Measurements from ENCODE around the gene RNF146. TPM values are rescaled to one million over a fixed set of nuclear protein-coding genes. Genes with fewer than 3 reads are reported as not detected.

Gene RNF146
- total and polyA plus RNA-seq, 4 donors, result 30.4 to 89.4 (median 34.9) TPM

DNA sequence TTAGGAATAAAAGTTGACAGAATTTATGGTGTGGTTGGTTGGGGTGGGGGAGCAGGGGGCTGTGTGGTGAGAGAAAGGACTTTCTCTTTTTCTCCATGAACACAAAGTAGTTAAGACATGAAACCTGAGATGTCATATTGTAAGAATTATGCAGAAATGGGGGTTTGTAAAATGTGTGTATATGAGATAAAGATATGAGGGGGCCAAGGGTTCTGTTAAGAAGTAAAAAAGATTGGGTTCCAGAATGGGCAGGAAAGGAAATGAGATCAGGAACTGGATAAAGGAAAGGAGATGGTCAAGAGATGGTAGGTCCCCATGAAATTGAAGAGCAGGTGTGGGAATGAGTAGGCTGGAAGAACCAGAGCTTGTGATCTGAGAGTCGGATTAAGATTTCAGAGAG is 9.7 kb downstream of the RNF146 start:
- no peak for DNase-seq
- WGBS, 2 donors, result 98 to 100% methylated on average over 1 of the region's 1 CpG
- Histone ChIP-seq H3K4me1 (ENCODE audit: control insufficient read depth in 5 of 5, insufficient read depth in 5 of 5, low read length in 5 of 5) (peaks cover 3 to 30% (median 5%) of the 10 kb centered on the region in 5 donors), H3K27me3 (ENCODE audit: control insufficient read depth in 3 of 3, insufficient read depth in 3 of 3, low read length in 2 of 3) (no peaks in the 10 kb centered on the region), H3K9me3 (ENCODE audit: control insufficient read depth in 4 of 4, insufficient read depth in 3 of 4, low read length in 3 of 4) (no peaks in the 10 kb centered on the region), H3K27ac (ENCODE audit: low read depth in 1 of 2, low read length in 1 of 2) (no peak overlapping the region), H3K4me3 (no peak overlapping the region), H3K36me3 (ENCODE audit: control insufficient read depth in 4 of 4, insufficient read depth in 4 of 4, low read length in 4 of 4) (peaks cover 0 to 2% (median under 1%) of the 10 kb centered on the region in 4 donors), H3K9ac (ENCODE audit: insufficient read depth in 1 of 2, low read length in 2 of 2) (no peak overlapping the region)
- TF ChIP-seq, protein P1, sequence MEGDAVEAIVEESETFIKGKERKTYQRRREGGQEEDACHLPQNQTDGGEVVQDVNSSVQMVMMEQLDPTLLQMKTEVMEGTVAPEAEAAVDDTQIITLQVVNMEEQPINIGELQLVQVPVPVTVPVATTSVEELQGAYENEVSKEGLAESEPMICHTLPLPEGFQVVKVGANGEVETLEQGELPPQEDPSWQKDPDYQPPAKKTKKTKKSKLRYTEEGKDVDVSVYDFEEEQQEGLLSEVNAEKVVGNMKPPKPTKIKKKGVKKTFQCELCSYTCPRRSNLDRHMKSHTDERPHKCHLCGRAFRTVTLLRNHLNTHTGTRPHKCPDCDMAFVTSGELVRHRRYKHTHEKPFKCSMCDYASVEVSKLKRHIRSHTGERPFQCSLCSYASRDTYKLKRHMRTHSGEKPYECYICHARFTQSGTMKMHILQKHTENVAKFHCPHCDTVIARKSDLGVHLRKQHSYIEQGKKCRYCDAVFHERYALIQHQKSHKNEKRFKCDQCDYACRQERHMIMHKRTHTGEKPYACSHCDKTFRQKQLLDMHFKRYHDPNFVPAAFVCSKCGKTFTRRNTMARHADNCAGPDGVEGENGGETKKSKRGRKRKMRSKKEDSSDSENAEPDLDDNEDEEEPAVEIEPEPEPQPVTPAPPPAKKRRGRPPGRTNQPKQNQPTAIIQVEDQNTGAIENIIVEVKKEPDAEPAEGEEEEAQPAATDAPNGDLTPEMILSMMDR (IDR thresholded peaks at IDR 0.05; ENCODE audit: control extremely low read depth, extremely low read depth), result no peak
- ATAC-seq (ENCODE audit: insufficient read depth, low FRiP score), result no peak

DNA sequence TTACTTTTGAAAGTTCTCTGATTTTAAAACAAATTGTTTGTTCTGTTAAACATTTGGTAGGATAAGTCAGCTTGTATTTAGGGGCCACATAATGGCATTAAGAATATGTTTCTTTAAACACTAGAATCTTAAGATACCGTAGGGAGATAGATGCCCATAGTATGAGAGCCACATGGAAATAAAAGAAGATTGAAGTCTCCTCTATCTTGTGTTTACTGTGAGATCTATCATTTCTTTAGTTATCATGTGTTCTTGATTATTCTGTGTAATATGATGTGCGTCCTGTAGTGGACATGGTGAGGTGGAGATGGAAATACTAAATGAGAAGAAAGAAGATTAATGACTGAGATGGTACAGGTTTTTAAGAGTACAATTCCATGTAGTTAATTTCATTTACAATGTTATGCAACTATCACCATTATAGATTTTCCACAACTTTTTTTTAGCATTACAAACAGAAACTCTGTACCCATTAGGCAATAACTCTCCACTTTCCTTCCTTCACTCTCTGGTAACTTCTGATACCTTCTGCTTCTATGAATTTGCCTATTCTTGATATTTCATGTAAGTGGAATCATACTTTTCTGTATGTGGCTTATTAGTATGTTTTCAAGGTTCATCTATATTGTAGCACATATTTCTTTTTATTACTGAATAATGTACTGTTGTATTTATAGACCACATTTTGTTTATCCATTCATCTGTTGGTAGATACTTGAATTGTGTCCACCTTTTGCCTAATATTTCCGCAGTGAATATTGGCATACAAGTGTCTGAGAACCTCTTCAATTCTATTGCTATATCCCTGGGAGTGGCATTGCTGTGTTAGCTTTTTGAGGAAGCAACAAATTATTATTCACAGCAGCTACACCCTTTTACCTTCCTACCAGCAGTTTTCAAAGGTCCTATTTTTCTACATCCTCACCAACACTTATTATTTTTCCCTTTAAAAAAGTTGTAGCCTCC is 11.5 kb downstream of the RNF146 start:
- H3K4me1 ChIP-seq (ENCODE audit: control insufficient read depth in 5 of 5, insufficient read depth in 5 of 5, low read length in 5 of 5), result peaks cover 0 to 20% (median 0%) of the 10 kb centered on the region in 5 donors
- H3K4me3 ChIP-seq, result no peak overlapping the region
- TF ChIP-seq, protein P1 (IDR thresholded peaks at IDR 0.05; ENCODE audit: control extremely low read depth, extremely low read depth), result no peak
- no peak overlapping the region for H3K27ac ChIP-seq (ENCODE audit: low read depth in 1 of 2, low read length in 1 of 2)
- no peak overlapping the region for H3K9ac ChIP-seq (ENCODE audit: insufficient read depth in 1 of 2, low read length in 2 of 2)
- DNase-seq (no peak), ATAC-seq (ENCODE audit: insufficient read depth, low FRiP score) (no peak)
- no peaks in the 10 kb centered on the region for H3K9me3 ChIP-seq (ENCODE audit: control insufficient read depth in 4 of 4, insufficient read depth in 3 of 4, low read length in 3 of 4)
- WGBS, 2 donors, result 79 to 88% methylated on average over 3 of the region's 3 CpGs
- peaks cover 1 to 17% (median 7%) of the 10 kb centered on the region in 4 donors for H3K36me3 ChIP-seq (ENCODE audit: control insufficient read depth in 4 of 4, insufficient read depth in 4 of 4, low read length in 4 of 4)
- H3K27me3 ChIP-seq (ENCODE audit: control insufficient read depth in 3 of 3, insufficient read depth in 3 of 3, low read length in 2 of 3), result no peaks in the 10 kb centered on the region

DNA sequence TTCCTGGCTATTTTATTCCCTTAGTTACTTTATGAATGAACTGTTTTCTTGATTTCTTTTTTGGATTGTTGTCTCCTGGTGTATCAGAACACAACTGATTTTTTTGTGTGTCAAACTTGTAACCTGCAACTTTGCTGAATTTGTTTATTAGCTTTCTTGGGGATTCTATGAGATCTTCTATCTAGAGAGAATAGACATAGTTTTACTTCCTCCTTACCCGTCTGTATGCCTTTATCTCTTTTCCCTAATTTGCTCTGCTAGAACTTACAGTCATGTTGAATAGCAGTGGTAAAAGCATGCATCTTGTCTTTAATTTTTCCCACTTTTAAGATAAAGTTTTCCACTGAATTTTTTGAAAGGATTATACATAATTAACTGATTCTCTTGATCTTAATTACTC is 13.2 kb downstream of the RNF146 start:
- ATAC-seq (ENCODE audit: insufficient read depth, low FRiP score), result no peak
- TF ChIP-seq, protein P1 (IDR thresholded peaks at IDR 0.05; ENCODE audit: control extremely low read depth, extremely low read depth), result no peak
- no peaks in the 10 kb centered on the region for H3K27me3 ChIP-seq (ENCODE audit: control insufficient read depth in 3 of 3, insufficient read depth in 3 of 3, low read length in 2 of 3)
- H3K36me3 ChIP-seq (ENCODE audit: control insufficient read depth in 4 of 4, insufficient read depth in 4 of 4, low read length in 4 of 4), result peaks cover 1 to 30% (median 11%) of the 10 kb centered on the region in 4 donors
- DNase-seq, result no peak
- H3K9me3 ChIP-seq (ENCODE audit: control insufficient read depth in 4 of 4, insufficient read depth in 3 of 4, low read length in 3 of 4), result no peaks in the 10 kb centered on the region
- no peak overlapping the region for H3K27ac ChIP-seq (ENCODE audit: low read depth in 1 of 2, low read length in 1 of 2)
- WGBS, 2 donors, result 21 to 38% methylated on average over 1 of the region's 1 CpG
- no peak overlapping the region for H3K4me3 ChIP-seq
- H3K9ac ChIP-seq (ENCODE audit: insufficient read depth in 1 of 2, low read length in 2 of 2), result no peak overlapping the region
- H3K4me1 ChIP-seq (ENCODE audit: control insufficient read depth in 5 of 5, insufficient read depth in 5 of 5, low read length in 5 of 5), result peaks cover 0 to 16% (median 0%) of the 10 kb centered on the region in 5 donors

Measured in lung (tissue), 12 donors.